ENCODE measurements around the gene NEMP1.
"Not testable (repeated sequence)": the region's sequence is repeated elsewhere in the genome, so short reads cannot be mapped to it uniquely, and the experiment has no call there.

The NEMP1 gene

DNA sequence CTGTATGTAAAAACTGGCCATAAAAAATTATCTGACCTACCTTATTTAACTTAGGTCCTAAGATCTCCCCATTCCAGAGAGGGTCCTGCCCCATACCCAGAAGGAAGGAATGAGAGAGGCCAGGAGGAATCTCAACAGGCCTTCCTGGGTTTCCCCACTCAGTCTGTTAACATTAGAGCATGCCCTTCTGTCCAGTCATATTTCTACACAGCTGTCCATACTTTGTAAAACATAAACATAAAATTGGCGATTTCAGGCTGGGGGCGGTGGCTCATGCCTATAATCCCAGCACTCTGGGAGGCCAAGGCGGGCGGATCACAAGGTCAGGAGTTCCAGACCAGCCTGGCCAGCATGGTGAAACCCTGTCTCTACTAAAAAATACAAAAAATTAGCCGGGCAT, 56.3 kb downstream of the NEMP1 start:
- not testable (repeated sequence) for DNase-seq

DNA sequence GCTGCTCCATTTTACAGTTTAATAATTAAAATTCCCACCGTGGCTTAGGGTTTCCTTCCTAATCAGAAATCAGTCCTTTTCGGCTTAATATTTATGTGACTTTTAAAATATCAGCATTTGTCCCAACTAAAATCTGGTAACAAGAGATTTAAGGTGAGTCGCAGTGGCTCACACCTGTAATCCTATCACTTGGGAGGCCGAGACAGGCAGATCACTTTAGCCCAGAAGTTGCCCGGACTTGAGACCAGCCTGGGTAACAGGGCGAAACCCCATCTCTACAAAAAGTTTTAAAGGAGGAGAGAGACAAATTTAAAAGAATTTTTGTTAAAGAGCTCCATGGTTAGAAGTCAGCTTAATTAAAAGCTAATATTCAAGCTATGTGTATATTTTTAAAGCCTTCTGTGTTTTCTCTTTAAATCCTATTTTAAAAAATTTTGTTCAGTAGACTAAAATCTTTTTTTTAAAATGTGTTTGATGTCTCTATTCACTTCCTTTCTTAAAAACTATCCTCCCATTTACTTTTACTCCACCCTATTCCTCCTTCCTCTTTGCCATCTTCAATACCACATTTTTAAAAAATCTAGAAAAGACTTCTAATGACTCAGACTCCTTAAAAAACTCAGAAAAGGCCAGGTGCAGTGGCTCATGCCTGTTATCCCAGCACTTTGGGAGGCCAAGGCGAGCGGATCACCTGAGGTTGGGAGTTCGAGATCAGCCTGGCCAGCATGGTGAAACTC, 58.4 kb downstream of the NEMP1 start:
- no peak for DNase-seq

DNA sequence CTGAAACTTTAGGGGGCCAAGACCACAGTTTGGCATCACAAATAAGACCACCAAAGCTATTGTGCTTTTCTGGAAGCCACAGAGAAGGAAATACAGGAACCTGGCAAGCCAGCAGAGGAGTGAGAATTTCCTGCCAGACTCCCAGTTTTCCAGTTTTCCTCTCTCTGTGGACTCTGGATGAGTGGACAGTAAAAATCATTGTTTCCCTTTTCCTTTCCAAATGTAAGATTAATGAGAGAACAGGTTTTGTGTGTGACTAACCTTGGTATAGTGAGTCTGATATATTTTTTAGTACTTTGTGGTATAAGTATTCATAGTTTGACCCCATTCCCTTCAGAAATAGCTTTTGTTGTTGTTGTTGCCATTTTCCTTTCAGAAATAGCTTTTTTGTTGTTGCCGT, 59.7 kb downstream of the NEMP1 start:
- DNase-seq = no peak

DNA sequence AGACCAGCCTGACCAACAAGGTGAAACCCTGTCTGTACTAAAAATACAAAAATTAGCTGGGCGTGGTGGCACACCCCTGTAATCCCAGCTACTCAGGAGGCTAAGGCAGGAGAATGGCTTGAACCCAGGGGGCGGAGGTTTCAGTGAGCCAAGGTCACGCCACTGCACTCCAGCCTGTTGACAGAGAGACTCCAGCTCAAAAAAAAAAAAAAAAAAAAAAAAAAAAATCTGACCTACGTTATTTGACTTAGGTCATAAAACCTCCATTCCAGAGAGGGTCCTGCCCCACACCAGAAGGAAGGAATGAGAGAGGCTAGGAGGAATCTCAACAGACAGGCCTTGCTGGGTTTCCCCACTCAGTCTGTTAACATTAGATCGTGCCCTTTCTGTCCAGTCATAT, 60.2 kb downstream of the NEMP1 start:
- DNase-seq = not testable (repeated sequence)

DNA sequence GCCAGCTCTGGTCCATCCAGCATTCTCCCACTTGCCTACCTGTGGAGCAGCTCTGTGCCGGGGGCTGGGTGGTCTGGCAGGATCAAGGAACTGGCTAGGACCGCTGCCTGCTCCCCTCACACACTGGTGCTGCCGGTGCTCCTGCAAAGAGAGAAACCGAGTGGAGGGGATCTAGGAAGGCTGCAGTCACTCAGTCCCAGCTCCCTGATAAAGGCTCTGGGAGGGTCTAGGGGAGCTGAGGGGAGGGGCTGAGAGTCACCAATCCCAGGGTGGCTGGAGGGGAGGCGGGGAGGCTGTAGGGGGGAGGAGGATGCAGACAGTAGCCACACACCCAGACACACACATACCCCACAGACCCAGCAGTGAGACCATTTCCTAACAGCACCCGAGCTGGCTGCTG, 62.2 kb downstream of the NEMP1 start, which contains the start of gene TAC3:
Gene TAC3, minus strand, starts transcription at position 182 of the 400 bp plus-strand sequence. CDS start 732 bp downstream, outside the sequence.
- DNase-seq = no peak

DNA sequence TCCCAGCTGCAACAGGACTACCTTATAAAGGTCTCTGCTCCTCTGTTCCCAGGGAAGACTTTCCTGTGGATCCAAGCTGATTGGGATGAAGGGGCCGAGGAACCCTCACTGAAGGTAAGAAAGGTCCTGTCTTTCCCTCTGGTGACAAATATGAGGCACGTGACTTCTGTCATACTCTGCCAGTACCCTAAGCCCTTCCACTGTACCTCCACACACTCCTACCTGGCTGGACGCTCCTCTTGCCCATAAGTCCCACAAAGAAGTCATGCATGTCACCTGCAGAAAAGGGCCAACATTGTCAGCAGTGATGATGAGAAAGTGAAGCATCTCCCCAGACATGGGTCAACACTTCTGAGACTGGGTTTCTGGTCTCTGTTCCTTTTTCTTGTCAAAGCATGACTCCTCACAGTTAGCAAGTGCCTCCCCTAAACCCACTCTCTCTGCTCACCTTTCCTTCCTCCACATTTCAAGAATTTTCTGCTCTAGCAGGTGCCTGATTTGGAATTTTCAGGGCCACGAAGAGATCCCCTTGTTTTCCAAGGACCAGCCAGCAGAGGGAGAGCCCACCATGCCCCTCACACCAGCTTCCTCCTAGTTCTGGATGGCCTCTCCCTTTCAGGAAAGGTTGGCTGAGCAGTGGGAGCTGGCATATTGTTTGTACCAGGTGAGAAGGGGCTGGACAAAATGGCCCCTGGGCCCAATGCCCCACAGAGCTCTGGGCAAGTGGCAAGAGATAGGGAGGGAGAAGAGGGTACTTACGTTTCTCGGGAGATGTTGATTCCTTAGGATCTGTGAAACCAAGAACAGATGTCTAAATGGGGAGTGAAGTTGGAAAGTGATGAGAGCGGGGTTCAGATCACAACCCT, 65.8 kb downstream of the NEMP1 start:
- no peak for DNase-seq

DNA sequence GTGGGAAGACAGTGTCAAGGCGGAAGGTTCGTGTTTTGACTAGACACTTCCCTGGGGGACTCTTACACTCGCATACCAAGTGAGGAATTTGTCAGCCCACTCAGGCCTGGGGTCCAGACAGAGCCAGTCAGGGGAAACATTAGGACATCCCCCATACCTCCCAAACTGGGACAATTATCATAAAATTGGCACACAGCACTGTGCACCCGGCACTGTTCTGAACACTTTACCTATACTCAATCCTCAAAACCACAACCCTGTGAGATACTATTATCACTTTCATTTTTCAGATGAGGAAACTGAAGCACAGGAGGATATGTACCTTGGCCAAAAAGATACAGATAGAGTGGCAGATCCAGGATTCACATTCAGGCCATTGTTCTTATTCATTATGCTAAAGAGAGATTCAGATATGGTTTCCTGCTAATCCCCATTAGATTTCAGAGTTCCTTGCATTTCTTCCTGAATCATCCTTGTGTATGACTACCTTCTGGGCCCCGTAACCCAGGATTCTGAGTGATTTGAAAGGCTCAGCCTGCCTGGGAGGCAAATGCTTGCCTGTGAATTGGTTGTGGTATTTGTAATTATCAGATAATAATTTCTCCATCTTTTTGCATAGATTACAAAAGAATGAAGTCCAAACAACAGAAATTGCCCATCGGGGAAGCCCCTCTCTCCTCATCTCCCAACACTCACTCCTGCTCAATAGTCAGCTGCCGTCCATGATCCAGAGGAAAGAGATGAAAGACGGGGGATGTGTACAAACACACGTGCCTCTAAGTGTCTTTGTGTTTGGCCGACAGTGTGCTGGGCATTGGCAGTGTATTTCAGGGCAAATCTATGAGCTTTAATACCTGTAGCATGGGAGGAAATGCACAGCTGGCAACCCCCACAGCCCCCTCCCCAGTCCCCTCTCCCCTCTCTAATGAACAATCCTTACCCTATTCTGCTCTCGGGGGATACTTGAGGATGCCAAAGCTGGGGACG, 66.9 kb downstream of the NEMP1 start:
- peak; percentile 33 for DNase-seq

DNA sequence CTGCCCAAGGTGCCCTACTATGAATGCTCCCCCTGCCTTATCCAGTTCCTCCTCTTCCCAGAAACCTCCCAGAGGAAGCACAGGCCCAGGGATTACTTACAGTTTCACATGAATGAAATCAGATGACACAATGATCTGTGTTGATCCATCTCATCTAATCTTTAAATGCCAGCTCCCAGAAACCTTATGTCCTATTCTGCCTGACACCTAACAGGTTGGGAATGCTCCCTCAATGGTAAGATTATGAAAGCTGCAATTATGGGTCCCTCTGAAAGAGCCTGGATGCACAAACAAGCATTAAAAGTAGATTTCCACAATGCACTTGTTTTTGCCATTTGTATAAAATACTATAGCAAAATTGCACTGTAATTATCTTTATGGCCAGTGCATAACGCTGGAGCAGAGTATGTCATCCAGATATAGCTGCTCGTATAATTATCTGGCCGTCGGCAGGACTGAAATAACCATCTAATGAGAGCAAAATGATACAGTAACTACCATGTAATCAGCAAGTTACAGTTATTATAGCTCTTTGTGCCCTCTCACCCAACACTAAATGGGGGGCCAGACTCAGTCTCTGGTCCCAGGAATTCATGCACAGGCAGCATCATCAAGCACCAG, 67.9 kb downstream of the NEMP1 start:
- DNase-seq = no peak

DNA sequence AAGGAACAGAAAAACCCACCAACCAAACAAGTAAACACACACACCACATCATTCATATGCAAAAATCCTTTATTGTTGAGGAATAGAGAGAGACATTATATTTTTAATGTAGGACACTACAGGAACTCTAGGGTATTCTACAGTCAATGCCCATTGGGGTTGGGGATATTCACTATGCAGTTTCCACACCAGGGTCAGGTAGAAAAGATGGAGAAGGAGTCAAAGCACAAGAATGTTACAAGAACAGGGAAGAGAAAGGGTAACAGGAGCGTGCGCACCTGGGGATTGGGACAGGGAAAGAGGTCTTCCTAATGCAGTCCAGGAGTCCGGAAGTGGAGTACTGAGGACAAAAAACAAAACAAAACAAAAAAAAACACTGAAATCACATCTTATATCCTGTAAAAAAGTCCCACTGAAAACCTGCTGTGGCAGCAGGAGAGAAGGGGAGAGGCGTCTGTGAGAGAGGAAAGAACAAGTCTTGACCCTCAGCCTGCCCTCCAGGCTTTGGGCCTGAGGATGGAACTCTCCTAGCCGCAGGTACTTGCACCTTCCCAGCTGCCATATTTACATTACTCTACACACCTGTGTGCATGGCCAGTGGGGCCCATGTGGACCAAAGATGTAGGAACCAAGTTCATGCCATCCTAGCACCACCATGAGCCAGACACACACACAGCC, 68.5 kb downstream of the NEMP1 start:
- DNase-seq = no peak

DNA sequence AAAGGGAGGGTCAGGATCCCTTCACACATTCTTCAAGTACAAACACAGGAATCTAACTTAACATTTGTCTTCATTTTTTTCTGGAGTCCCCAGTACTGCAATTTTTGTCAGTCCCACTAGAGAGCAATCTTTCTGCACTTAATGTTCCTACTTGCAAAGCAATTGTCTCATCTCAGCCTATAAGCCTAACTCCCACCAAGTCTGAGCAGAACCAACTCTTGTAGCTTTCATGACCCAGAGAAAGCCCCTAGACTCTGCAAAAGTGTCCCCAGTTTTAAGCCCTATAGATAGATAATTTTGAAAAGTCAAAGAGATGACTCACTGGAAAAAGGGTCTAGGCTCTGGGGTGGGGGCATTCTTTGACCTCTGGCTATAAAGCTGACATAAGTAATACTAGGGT, 70.4 kb downstream of the NEMP1 start:
- DNase-seq = peak; percentile 70

DNA sequence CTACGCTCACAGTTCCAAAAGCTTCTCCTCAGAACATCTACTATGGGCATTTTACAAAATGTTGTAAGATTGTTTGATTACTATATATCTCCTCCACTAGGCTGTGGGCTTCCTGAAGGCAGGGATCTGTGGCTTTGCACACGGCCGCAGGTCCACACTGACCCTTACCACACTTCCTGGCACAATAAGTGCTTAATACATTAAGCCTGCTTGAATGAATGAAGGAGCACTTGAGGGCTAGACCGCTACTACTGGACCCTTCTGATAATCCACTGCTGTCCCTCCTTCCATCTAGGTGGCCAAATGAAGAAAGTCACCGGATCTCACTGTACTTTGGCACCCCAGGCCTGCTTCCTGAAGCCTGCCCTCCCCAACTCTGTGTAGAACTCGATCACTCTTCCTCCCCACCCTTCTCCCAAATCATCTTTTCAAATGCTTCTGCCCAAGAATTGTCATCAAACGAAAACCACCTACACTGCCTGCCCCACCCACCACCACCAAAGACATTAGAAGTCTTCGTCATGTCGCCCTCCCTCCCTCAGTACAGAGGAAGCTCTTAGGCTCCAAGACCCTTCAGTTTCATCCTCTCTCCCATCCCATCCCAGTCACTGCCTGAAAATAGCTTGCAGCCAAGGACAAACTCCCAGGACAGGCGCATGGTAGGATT, 71.6 kb downstream of the NEMP1 start:
- DNase-seq = peak; percentile 23

DNA sequence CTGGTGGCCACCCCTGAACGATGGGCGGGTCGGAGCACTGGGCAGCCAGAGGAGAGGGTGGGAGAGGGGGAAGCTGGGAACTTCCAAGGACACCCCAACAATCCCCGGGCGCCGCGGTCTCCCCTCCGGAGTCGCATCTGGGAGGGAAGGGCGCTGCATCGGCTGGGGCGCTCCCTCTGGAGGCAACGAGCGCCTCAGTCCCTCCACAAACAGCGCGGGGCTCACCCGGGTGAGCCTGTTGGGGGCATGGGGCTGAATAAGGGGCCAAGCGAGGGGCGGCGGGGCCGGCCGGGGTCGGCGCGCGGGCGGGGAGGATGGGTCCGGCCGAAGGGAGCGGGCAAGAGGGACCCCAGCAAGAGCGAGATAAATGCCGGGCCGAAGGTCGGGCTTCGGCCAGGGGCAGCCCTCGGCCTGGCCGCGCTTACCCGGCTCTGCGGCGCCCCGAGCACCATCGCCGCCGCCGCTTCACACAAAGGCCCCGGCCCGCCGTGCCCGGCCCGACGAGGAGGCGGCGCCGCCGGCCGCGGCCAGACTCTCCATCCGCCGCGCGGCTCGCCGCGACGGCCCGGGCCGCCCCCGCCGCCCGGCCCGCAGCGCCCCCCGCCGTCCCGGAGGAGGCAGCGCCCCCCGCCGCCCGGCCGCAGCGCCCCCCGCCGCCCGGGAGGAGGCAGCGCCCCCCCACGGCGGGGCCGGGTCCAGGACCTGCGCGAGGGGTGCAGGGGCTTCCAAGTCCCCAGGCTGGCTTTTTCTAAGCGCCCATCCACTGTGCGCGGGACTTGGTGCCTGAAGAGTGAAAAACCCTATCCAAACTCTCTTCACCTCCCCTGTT, 72.4 kb downstream of the NEMP1 start, which contains the start of gene ZBTB39:
Gene ZBTB39, minus strand, starts transcription at position 567 of the 829 bp plus-strand sequence. CDS start 1,629 bp downstream, outside the sequence.
- peak; percentile 77 for DNase-seq

Data from CD4-positive, alpha-beta T cell treated with Interleukin-12 subunit alpha and Interleukin-12 subunit beta, for 1 hour (primary cell).